B cell (primary cell): Measurements from ENCODE around the gene PREX1.

ENCODE experiments used
- CTCF ChIP-seq: fragments of 200-600 bp; IDR thresholded peaks from one replicate; pipeline ENCODE4 v1.8.0; 2022; ENCODE audit warnings: antibody characterized with exemption, mild to moderate bottlenecking
- EZH2 ChIP-seq: IDR thresholded peaks from 2 replicates; pipeline ENCODE4 v1.6.1; 2012; ENCODE audit warnings: borderline replicate concordance, low read depth, mild to moderate bottlenecking, moderate library complexity, low read length; ENCODE audit not compliant: insufficient read depth, poor library complexity, severe bottlenecking

- no peak for TF ChIP-seq CTCF
- no peak for TF ChIP-seq EZH2
Observed at GRCh38 chr20:48647858-48648257, 179.9 kb downstream of the PREX1 start.
